Activated naive CD4-positive, alpha-beta T cell treated with Interleukin-2 at 50 U/mL for 16 hours (primary cell): ENCODE data around the gene SPAG16.
"Not testable (repeated sequence)": the region's sequence is repeated elsewhere in the genome, so short reads cannot be mapped to it uniquely, and the experiment has no call there.

Experiments
- DNase-seq: peaks from one replicate; pipeline ENCODE4 v3.0.0-alpha.2; 2020

Gene SPAG16

DNA sequence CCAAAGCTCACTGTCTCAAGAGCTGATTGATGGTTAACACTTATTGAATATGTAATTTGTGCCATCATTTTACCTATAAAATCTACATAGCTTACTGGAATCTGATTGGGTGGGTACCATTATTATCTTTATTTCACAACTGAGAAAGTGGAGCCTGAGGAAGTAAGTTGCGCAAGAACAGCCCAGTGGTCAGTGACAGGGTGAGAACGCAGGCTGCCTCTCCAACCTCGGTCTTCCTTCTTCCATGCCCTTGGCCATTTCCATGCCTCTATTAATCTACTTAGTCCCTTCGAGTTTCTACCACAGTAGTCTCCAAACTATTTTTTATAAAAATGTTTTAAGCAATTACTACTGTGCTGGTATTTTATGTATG, 735.7 kb downstream of the SPAG16 start:
- DNase-seq = no peak

DNA sequence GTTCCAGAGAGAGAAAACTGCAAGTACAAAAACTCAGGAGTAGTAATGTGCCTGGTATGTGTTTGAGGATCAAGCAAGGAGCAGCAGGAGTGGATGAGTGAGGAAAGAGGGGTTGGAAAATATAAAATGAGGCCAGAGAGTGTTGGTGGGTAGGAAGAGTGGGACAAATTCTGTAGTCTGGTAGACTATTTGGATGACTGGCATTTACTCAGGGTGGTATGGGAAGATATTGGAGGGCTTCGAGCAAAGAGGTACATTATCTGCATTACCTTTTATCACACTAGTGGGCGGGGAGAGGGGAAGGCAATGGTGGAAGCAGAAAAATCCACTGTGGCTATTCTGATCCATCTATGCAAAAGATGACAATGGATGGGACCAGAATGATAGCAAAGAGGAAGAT, 744.9 kb downstream of the SPAG16 start:
- no peak for DNase-seq

DNA sequence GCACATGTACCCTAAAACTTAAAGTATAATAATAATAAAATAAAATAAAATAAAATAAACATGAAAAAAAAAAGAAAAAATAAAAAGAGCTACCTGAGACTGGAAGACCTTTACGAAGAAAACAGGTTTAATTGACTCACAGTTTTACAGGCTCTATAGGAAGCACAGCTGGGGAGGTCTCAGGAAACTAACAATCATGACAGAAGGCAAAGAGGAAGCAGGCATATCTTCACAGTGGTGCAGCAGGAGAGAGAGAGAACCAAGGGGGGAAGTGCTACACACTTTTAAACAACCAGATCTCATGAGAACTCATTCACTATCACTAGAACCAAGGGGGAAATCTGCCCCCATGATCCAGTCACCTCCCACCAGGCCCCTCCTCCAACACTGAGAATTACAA, 747.3 kb downstream of the SPAG16 start:
- no peak for DNase-seq

DNA sequence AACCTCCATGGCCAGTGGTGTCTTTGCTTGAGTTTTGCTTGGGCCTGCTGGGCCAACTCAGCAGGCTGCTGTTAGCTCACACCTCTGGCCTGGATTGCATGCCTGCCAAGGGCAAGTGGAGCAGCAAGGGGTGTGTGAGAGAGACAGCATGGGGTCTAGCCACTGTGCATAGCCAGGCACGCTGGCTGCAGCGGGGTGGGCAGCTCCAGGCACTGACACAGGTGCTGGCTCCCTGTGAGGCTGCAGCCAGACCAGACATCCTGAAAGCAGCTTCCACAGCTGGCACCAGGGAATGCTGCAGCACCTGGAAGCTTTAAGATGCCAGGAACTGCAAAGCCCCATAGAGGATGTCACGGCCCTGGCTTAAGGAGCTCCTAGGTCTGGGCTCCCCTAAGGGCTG, 750.2 kb downstream of the SPAG16 start:
- no peak for DNase-seq

DNA sequence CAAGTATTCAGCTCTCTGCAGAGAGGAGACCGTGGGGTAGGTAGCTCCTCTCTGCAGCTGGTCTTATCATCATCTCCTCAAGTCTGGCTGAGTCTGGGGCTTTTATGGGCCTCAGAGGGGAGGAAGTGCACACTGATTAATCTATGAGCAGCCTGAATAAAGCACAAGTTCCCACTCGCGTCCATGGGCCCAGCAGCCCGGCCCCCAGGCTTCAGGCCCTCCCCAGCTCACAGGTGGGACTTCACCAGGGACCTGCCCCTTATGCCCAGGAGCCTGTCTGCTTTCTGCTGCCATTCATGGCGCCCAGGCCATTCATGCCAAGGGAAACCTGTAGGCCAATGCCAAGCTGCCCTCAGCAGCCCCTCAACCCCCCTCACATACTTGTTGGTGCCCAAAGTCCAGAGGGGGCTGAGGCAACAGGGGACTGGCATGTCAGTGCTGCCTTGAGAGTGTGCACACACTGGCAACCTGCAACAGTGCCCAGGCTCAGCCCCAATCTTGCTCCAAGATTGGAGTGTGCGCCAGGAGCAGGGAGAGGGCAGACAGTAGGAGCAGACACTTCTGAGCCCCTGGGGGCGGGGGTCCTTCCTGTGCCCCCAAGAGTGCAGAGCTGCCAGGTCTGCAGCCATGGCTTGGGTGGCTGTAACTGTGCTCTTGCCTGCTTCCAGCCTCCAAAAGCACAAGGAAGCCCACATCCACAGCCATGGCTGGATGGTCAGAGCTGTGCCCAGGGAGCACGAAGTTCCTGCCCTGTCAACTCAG, 751.0 kb downstream of the SPAG16 start:
- DNase-seq = no peak

DNA sequence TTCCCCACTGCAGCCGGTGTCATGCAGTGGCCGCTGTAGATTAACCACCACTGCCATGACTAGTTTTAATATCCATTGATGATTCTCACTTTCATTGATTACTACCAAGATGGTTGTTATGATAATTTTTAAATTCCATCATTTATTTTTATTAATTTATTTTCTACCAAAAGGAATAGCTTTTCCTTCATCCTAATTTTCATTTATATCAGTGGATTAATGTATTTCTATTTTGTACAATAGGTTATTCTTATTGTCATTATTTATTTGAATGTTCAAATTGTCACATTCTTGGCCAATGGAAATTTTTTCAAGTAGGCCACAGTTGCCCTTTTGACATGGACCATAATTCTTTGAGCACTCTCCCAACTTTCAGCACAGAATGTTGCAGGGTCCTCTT, 751.7 kb downstream of the SPAG16 start:
- DNase-seq = no peak

DNA sequence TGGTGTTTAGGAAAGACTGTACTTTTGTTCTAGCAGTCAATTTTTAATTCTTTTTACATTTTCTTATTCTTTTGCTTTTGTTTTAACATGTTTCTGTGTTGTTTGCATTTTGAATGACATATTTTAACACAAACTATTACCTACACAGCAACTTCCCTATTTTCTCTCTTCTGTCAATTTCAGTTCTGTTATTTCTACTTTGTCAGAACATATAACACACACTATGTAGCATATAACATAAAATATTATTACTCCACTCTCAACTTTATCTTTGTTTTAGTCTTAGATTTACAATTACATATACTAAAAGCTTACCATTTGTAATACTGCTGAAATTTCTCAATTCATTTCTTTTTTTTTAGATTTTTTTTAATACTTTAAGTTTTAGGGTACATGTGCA, 753.9 kb downstream of the SPAG16 start:
- DNase-seq = no peak

DNA sequence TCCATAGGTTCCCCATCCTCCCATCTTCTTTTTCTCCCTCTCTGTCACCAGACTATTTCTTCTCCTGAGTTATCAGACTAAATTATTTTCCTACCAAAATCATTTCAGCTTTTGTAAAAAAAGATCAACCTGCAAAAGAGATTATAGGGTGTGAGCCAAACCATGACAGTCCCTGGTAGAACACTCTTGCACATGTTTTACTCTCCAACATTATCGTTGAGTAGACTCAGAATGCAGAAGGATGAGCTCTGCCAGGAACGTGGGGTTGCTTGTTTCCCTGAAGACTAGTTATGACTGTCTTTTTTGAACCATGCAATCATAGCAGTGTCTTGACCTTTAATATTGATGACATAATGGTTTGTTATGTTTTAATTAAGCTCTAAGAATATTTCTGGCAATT, 766.5 kb downstream of the SPAG16 start:
- no peak for DNase-seq

DNA sequence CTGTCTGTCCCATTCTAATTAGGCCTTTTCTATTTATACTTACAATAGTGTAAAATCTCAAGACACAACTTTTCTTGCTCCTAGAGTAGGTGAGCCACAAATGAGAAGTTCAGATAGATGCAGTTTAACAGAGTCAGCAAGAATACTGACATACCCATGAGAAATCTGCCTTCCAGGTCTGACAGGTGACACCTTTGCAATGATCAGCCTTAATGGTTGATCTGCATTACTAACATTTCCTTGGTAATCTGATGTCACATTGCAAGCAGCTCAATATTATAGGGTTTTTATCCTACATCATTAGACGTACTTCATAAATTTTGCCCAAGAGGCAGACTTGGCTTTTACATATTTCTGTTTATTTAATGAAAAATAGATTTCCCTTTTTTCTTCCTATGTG, 767.3 kb downstream of the SPAG16 start:
- no peak for DNase-seq

DNA sequence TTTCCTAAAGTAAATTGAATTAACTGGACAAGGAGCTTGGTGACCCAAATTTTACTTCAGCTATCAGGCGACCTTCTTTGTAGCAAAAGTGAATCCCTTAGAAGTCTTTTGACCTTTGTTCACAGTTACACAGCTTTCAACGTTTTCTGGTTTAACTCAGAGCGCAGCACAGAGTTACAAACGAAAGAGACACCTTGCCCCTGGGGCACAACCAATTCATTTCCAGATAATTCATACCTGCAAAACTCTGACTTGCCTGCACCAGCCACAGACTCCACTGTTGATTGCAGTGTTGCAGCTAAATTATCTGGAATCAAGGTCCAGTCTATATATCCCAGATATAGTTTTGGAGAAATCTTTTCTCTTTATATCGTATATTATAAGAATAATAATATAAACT, 768.0 kb downstream of the SPAG16 start:
- DNase-seq = no peak

DNA sequence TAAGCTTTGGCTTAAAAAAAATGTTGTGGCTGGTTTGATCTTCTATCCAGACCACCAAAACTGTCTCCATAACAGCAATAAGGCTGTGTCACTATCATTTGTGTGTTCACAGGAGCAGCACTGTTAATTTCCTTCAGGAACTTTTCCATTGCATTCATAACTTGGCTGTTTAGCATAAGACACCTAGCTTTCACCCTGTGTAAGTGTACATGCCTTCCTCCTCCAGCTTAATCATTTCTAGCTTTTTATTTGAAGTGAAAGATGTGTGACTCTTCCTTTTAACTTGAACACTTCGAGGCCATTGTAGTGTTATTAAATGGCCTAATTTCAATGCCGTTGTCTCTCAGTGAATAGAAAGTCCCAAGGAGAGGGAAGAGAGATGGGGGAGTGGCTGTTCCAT, 773.7 kb downstream of the SPAG16 start:
- no peak for DNase-seq

DNA sequence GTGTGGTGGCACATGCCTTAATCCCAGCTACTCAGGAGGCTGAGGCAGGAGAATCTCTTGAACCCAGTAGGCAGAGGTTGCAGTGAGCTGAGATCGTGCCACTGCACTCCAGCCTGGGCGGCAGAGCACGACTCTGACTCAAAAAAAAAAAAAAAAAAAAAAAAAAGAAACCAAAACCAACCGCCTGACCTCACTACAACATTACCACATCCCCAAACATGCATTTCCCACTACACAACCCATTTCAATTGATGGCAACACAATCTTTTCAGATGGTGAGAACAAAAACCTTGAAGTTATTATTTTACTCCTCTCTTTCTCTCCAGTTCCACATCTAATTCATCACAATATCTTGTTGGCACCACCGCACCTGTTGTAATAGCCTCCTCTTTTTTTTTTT, 778.0 kb downstream of the SPAG16 start:
- not testable (repeated sequence) for DNase-seq

DNA sequence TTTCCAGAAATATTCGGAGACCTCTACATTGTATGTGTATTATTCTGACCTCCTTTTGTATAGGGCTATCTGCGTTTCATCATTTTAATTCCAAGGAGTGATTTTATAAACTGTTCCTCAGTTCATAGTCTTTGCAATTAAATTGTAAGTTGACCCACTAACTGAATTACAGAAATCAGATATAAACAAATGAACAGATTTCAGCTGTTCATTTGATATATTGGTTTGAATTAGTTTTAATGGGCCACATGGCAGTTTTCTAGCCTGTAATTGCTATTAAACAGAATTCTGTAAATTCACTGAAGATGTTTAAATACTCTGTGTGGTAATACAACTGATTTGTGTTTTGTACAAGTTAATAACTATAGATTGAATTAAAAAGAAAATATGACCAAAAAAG, 780.2 kb downstream of the SPAG16 start:
- no peak for DNase-seq

DNA sequence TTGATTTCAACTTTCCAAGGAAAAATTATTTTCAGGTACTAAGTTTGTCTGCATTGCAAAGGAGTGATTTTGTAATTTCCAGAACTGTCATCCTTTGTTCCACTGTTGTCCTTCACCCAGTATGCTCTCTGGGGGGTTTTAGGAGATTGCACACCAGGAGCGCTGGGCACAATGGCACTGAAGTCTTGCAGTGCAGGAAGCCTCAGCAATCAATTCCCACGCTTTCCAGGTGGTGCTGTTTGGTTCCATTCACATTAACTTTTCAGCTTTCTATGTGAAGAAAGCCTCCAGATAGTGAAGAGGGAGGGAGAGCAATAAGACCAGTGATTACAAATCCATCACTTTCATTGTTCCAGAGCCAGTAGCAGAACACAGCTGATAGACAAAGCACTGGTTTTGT, 782.6 kb downstream of the SPAG16 start:
- no peak for DNase-seq

DNA sequence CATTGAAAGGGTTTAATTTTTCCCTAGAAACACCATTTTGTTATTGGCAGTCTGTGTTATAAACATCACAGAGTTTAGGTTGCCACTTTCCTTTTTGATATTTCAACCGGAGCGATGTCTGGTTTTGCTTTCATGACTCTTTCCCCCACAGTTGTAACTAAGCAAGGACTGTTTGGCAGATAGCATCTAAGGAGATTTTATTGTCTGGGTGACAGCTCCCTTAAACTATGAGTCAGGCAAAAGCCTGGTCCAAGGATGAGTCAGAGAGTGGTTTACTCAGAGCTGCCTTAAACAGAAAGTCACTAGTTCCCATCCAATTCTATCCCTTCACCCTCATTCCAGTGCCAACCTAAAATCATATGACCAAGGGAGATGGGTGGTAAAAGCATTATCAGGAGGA, 785.0 kb downstream of the SPAG16 start:
- DNase-seq = no peak

DNA sequence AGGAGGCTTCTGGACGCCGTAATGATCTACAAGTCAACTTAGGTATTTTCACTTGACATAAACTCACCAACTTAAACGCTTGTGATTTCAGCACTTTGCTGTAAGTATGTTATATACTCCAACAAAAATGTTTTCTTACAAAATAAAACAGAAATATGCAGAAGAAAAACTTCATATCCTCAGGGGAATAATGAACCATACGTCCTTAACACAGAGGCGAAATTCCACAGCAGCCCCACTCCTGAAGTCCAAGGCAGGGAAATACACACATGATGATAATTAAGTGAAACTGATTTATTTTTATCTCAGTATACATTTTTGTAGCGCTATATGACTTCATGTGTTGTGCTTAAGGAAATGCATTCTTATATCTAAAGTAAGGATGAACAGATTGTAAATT, 791.2 kb downstream of the SPAG16 start:
- DNase-seq = no peak

DNA sequence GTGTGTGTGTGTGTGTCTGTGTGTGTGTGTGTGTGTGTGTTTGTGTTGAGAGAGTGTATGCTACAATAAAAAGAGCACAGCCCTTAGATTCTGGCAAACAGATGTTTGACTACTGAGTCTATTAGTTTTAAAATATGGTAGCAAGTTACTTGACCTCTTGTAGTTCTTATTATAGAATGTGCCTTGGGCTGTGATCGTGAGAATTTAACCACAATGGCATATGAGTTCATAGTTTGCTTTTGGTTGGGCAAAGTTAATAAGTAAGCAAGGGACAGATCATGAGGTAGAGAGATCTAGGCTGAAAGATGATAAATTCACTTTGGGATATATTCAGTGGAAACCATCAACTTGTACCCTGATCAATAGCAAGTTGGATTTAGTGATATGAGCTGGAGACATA, 792.3 kb downstream of the SPAG16 start:
- DNase-seq = no peak

DNA sequence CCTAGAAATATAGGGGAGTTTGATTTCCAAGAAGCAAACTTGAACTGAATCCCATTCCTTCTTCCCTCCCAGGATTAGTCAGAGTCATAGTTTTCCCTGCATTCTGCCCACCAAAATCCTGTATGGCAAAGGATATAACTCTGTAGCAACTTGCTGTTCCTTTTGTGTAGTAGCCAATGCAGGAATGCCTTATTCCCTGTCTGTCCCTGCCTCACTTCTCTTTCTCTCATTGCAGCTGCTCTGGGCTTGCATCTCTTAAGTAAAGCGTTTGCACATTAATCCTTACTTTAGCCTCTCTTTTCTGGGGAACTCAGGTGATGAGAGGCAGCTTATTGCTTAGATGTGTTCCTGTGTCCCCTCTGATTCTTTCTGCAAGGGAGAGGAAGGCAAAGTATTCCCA, 793.5 kb downstream of the SPAG16 start:
- no peak for DNase-seq

DNA sequence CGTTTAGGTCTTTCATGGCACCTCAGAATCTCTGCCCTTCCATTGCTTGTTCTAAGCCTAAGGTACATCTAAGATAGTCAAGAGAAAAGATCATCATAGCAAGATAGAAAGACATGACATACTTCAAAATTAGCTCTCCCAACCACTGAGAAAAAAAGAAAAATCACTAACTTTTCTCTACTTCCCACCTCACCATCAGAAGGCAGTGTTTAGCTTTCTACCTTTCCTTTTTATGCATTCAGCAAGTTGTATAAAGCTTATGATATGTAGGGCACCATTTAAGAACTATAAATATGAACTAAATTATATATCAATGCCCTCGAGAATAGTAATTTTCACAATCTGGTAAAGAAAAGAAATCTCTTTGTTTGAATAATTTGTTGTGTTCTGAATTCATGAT, 794.8 kb downstream of the SPAG16 start:
- no peak for DNase-seq

DNA sequence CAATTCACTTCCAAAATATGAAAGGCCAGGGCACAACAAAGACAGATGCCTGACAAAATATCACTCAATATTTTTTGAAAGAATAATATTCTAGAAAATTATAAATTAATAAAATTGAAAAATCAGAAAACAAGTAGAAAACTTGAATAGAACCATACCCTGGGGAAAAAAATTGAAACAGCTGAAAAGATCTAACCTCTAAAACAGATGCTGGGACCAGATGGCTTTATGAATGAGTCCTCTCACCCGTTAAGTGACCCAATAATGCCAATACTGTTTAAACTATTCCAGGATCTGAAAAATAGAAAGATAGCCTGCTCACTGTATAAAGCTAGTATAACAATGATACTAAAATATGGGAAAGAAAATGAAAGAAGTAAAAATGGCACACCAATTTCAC, 804.3 kb downstream of the SPAG16 start:
- DNase-seq = no peak

DNA sequence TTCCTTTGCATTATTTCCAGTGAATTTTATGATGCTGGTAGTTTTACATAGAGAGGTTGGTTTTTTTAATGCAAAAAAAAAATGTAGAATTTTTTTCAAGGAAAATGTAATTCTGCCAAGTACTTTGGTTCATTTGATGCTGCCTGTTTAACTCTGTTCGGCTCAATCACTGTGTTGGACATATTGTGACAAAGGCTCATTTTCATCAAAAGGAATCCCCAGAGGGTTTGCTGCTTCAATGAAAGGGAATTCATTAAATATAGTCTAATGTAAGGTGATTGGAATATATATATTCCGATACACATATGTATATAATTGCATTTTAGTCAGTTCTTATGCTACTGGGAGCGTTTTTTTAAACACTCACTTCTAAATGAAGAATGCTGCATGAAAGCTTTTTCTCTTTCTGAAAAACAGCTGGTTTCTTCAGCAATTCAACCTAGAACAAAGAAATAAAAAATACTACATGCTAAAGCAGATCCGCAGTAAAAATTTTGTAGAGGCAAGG, 812.0 kb downstream of the SPAG16 start:
- no peak for DNase-seq

DNA sequence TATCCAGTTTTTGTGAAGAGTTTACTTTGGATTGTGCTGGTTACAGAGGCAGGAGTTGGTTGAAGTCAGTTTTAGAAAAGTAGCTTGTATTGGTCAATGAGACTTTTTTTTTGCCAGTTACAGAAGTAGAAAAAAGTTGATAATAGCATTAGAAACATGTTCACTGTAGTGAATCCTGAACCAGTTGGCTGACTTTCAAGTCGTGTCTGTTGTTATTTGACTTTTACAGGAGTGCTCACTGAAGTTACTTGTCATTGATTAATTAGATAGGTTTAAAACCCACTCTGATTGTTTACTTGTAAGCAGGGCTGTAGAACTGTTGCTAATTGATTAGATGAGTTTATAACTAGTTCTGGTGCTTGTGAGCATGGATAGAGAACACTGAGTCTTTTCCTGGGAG, 814.5 kb downstream of the SPAG16 start:
- DNase-seq = no peak

DNA sequence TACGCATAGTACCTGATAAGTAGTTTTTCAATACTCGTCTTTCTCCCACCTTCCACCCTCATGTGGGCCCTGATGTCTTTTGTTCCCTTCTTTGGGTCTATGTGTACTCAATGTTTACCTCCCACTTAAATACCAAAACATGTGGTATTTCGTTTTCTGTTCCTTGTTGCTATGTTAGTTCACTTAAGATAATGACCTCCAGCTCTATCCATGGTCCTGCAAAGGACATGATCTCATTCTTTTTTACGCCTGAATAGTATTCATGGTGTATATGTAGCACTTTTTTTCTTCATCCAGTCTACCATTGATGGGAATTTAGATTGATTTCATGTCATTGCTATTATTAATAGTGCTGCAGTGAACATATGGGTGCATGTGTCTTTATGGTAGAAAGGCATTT, 816.2 kb downstream of the SPAG16 start:
- DNase-seq = no peak

DNA sequence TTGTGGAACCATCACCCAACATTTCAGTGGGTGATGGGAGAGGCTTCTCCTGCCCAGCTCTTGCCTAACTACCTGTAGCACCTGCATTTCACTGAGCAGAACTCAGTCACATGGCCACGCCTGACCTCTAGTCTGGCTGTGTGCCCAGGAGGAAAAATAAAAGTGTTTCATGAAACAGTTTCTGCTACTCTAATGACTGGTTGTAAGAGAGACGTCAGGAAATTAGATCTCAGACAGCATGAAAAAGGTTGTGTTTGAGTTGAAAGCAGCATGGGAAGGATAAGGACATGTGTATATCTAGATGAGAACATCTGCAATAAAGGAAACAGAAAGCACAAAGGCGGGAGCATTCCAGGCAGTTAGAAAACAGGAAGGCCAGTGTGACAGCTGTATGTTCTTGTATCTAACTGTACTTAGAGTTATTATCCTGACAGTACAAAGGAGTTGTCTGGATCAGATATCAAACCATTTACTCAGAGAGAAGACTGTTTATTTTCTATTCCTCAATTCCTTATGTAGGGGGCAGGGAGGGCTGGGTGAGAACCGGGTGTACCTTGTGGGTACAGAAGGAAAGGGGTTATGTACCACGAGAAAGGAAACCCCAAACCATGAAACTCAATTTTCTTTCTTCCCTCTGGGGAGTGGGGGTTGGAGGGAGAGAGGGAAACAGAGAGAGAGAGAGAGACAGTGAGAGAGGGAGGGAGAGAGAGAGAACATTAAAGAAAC, 819.2 kb downstream of the SPAG16 start:
- DNase-seq = no peak

DNA sequence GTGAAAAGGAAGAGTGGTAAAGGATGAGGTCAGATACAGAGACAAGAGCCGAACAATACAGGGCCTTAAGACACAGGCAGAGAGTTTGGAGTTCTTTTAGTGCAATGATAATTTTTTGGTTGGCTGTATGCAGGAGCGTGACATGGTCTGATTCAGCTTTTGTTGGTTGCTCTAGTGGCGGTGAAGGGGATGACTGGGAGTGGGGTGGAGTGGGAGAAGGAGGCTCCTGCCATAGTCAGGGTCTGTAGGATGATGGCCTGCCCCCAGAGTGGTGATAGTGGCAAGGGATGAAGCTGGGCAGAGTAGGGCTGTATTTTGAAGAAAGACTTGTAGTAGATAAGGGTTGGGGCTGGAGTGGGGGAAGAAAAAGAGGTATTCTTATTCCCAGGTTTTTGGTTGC, 820.0 kb downstream of the SPAG16 start:
- DNase-seq = no peak
